Fibroblast of upper back skin (primary cell): Measurements from ENCODE around the gene EPSTI1.
"Not testable (repeated sequence)": the region's sequence is repeated elsewhere in the genome, so short reads cannot be mapped to it uniquely, and the experiment has no call there.

ENCODE experiments used
- DNase-seq: peaks from one replicate; pipeline ENCODE4 v3.0.0-alpha.2; 2013

EPSTI1 gene, protein sequence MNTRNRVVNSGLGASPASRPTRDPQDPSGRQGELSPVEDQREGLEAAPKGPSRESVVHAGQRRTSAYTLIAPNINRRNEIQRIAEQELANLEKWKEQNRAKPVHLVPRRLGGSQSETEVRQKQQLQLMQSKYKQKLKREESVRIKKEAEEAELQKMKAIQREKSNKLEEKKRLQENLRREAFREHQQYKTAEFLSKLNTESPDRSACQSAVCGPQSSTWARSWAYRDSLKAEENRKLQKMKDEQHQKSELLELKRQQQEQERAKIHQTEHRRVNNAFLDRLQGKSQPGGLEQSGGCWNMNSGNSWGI

DNA sequence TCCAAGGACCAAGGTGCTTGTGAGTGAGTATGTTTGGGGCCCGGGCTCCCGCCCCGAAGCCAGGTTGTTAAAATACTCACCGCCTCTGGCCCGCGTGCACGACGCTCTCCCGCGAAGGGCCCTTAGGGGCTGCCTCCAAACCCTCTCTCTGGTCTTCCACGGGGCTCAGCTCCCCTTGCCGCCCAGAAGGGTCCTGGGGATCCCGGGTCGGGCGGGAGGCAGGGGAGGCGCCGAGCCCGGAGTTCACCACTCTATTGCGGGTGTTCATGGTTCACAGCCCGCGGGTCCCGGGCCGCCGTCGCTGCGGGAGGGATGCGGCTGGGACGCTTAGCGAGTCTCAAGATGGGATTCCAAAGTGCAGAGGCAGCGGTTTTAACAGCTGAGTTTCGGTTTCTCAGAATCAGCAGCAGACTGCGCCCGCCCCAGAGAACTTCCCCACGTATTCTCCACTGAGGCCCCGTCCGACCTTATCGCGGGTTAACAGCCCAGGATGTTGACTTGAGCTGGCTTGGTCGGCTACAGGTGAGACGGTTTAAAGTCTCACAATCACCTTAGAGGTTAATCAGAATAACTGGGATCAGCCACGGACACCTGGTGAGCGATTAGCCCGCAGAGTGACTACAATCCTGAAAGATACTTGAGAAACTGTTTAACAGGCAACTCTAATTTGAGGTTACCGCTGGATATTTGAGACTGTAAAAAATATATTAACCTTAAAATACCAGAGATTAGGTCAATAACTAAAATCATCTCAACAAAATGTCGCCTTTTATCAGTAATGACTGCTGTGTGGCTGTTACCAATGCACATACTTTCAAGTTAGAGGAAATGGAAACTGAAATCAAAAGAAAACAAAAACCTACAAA lies at the start of gene EPSTI1:
TSS of gene EPSTI1 (minus strand) at position 344 of the 866 bp plus-strand sequence. CDS start at position 268, 76 bp downstream.
- DNase-seq: peak; percentile 75

DNA sequence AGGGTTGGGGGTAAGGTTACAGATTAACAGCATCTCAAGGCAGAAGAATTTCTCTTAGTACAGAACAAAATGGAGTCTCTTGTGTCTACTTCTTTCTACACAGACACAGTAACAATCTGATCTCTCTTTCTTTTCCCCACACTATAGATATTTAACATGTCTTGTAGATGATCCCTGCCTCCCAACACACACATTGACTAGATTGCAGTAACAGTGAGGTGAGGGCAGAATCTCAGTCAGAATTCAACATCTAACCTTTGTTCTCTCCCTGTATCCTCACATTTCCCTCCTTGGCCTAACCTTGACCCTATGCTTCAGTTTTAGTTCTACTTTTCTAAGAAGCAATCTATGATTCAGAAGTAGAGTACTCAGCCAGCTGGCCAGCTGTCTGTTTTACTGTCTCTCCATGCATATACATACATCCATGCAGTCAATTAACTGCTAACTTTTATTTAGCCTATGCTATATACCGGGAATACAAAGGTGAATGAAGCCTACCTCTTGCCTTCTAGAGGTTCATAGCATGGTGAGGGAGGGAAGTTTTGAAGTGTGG lies 49.4 kb upstream of the EPSTI1 start:
- no peak for DNase-seq

DNA sequence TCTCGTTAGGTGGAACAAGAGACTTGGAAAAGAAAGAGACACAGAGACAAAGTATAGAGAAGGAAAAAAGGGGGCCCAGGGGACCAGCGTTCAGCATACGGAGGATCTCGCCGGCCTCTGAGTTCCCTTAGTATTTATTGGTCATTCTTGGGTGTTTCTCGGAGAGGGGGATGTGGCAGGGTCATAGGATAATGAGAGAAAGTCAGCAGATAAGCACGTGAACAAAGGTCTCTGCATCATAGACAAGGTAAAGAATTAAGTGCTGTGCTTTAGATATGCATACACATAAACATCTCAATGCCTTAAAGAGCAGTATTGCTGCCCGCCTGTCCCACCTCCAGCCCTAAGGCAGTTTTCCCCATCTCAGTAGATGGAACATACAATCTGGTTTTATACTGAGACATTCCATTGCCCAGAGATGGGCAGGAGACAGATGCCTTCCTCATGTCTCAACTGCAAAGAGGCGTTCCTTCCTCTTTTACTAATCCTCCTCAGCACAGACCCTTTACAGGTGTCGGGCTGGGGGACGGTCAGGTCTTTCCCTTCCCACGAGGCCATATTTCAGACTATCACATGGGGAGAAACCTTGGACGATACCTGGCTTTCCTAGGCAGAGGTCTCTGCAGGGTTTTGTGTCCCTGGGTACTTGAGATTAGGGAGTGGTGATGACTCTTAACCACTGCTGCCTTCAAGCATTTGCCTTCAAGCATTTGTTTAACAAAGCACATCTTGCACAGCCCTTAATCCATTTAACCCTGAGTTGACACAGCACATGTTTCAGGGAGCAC lies 48.7 kb upstream of the EPSTI1 start:
- DNase-seq: not testable (repeated sequence)

DNA sequence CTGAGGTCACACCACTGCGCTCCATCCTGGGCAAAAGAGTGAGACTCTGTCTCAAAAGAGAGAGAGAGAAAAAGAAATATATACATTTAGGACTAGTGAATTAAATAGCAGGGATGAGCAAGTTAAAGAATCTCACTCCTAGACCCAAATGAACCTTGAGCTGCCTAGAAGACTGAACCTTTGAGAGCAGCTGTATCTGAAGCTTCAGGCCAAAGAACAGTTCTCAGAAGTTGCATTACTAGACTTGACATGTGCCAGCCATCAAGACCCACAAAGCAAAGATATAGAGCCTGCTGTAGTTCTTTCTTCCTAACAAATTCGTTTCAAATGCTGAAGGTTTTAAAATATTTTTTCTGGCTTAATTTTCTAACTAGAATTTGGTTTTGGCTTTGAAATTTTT lies 47.9 kb upstream of the EPSTI1 start:
- no peak for DNase-seq

DNA sequence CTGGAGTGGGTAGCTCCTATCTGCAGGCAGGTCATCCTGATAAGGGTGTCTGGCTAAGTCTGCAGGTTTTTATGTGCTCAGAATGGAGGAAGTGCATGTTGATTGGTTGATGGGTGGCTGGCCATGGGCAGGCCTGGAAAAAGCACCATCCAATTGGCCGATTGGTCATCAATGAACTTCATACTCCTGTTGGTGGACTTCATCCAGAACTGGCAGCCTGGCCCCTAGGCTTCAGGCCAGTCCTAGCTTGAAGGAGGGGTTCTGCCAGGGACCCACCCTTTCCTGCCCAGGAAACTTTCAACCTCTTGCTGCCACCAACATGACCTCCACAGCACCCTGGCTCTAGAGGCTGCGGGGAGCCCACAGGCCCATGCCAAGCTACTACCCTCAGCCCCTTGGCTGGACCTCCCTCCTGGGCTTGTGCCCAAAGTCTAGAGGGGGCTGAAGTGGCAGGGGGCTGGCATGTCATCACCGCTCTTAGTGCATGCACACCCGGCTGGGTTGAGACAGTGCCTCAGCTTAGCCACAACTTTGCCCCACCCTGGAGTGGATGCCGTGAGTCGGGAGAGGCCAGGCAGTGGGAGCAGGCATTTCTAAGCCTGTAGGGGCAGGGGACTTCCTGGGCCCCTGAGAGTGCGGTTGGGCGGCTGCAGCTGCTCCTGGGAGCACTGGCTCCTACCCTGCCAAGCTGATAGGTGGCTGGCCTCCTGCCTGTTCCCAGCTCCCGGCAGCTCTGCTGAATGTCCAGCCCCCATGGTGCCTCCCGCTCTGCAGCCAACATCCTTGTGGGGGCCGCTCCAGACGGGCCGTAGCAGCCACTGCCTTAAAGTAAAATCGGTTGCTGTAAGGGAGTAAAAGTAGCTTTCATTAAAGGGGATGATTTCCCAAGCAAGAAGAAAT lies 44.6 kb upstream of the EPSTI1 start:
- DNase-seq: no peak

DNA sequence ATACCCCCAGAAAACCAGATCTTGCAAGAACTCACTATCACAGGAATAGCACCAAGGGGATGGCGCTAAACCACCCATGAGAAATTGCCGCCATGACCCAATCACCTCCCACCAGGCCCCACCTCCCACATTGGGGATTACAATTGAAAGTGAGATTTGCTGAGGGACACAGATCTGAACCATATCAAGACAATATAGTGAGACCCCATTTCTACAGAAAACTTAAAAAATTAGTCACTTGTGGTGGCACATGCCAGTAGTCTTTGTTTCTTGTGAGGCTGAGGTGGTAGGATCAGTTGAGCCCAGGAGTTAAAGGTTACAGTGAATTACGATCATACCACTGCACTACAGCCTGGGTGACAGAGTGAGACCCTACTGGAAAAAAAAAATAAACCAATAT lies 41.0 kb upstream of the EPSTI1 start:
- DNase-seq: no peak

DNA sequence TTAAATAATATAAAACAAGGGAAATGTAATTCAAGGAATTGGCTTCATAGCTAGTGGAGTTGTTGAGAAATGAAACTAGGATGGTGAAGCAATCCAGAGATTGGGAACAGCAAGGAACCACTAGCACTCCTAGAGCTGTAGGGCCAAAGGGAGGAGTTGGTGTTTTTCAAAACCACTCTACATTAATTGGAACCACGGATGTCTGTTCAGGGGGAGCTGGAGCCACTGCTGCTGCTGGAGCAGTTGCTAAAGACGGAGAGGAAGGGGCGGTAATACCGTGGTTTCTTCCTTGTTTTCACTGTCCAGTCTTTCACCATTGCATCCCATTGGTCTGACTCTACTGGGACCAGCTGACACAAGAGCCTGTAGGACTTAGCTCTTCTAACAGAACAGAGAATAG lies 39.8 kb upstream of the EPSTI1 start:
- no peak for DNase-seq

DNA sequence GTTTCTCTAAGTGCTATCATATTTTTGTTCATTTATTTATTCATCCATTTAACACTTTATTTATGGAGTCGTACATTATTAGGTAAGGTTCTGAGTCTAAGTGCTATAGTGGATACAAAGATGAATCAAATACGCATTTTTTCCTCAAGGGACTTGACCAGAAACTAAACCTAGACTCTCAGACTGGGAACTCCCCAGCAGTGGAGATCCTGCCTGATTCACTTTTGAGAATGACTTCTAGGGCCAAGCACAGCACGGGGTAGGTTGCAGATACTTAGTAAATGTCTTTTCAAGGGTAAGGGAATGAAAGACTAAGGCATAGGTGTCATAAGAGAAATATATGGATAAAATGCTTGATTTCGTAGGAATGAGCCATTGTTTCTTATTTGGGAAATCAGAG lies 38.5 kb upstream of the EPSTI1 start:
- peak; percentile 56 for DNase-seq

DNA sequence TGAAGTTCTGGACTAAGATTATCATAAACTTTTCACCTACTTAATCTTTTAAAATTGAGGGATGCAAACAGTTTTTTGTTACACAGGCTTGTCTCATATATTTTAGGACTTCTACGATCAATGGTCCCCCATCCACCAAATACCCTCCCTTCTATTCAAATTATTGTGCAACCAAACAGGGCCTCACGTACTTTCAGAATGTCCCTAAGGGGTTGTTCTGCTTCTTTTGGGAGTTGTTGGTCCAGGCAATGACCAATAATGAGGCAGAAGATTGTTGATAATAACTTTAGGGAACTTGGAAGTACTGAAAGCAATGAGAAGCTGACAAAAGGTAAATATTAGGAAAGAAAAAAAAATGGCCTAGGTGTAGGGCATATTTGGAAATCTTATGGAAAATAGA lies 34.2 kb upstream of the EPSTI1 start:
- no peak for DNase-seq

DNA sequence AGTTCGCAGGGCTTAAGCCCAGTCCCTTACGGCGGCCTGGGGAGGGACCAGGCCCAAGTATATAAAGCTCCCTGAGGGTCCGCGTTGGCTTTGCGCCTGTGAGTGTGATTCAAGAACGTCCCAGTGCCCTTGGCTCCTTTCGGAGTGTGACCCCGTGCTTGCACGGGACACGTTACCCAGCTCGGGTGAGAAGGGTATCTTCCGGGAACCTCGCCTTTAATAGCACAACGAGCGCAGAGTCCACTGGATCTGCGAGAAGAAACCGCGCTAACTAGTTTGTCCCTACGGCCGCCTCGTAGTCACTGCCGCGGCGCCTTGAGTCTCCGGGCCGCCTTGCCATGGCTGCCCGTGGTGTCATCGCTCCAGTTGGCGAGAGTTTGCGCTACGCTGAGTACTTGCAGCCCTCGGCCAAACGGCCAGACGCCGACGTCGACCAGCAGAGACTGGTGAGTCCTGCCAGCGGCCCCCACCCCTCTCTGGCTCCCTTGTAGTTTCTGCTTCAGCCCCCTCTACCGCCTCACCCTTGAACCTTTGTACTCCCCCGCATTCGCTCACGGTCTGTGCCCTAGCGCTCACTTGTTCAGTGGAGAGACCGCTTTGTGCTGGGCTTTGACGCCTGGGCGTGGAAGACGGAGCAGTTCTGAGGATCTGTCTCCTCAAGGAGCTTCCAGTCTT lies 31.4 kb upstream of the EPSTI1 start, which contains the start of gene DNAJC15:
TSS of gene DNAJC15 (plus strand) at position 298 of the 675 bp plus-strand sequence. CDS start at position 339, 41 bp downstream.
- peak; percentile 83 for DNase-seq

DNA sequence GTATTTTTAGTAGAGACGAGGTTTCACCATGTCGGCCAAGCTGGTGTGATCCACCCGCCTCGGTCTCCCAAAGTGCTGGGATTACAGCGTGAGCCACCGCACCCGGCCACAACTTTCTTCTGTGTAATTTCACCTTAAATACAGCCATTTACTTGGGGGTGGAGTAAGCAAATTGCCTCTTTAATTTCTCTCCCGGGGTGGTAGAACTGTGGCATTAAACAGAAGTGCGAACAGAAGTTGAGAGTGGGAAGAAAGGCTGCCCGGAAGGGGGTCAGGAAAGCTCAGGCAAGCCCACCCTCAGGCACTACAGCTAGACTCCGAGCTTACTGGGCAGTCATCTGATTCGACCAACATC lies 30.9 kb upstream of the EPSTI1 start:
- no peak for DNase-seq

DNA sequence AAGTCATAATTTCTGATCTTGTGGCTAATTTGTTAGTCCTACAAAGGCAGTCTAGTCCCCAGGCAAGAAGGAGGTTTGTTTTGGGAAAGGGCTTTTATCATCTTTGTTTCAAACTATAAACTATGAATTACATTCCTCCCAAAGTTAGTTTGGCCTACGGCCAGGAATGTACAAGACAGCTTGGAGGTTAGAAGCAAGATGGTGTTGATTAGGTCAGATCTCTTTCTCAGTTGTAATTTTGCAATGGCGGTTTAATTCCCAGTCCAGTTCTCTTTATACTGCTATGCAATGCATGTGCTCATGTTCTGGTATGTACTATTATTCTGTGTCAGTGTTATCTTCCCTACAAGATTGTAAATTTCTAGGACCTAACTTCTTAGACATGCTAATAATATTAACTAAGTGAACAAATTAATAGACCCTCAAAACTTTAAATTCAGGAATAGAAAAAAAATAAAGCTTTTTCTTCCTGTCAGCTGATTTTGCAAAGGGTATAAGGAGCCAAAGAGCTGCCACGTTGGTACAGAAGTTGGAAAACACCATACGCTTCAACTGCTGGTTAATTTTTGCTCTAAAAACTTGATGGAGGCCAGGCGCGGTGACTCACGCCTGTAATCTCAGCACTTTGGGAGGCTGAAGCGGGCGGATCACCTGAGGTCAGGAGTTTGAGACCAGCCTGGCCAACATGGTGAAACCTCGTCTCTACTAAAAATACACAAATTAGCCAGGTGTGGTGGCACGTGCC lies 30.1 kb upstream of the EPSTI1 start:
- DNase-seq: peak; percentile 84

DNA sequence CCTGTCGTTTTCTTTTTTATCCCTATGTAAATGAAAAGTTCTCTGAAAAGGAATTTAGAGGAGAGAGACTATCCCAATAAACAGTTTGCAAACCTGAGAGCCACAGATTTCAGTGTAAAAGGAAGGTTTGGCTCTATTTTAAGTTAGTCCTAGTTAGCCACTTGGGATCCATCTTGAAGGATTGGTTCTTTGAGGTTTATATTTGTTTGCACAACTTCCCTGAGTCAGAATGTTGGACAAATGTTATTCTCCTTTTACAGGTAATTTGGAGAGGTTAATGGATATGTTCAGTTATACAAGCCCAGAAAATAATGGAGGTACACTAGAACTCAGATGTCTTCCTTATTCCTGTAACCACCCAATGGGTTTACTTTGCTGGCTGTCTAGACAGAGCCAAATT lies 28.8 kb upstream of the EPSTI1 start:
- no peak for DNase-seq

DNA sequence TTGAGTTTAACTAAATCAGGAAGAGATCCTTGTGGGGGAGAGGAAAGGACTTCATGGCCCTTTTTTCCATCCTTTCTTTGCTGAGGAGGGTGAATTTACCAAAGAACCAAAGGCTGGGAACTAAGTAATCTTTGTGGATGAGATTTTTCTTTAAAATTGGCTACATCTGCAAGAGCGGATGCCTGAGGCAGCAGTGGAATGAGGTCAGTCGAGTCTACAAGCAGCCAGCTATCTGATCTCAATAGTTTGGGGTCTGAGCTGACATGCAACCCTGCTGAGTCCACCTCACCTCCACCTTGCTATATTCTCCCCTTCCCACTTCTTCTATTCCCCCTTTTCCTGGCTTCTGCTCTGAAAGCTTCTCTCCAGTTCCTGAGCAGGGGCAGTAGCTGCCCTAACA lies 27.8 kb upstream of the EPSTI1 start:
- DNase-seq: peak; percentile 48

DNA sequence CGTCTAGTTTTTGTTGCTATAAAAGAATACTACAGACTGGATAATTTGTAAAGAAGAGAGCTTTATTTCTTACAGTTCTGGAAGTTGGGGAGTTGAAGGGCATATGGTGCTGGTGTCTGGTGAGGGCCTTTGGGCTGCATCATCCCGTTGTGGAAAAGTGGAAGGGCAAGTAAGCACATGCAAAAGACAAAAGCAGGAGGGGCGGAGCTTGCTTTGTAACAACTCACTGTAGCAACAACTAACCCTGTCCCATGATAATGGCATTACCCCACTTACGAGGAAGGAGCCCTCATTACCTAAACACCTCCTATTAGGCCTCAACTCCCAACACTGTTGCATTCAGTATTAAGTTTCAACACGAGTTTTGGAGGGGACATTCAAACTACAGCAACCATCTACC lies 24.2 kb upstream of the EPSTI1 start:
- no peak for DNase-seq

DNA sequence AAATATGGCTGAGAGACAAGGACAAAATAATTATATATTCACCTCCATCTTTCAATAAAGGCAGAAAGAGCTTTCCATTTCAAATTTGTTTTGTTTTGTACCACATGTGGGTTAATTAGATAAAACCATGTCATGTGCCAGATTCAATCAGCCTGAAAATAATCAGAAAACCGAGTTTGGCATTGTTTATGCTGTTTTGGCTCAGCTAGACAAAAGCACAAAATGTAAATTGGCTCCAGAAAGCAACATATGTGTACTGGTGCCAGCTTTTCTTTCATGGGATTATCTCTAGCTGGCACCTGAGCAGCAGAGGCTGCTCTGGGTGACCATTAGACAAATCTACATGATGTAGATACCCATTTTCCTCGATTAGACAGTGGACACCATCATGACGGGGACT lies 22.1 kb upstream of the EPSTI1 start:
- no peak for DNase-seq

DNA sequence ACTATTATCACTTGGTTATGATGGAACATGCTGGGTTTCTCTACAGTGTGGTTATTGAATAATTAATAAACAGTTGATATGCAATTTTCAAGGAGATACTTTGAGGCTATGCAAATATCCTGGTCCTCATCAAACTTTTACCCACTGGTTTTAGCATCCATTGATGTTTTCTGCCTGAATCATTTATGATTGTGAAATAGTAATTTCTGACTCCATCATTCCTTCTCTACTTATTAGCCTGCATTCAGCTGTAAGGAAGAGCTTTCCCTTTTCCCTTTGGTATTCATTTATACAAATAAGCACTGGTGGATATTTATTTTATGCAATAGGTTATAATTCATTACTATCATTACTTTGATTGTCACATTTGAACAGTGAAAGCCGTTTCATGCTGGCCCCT lies 17.5 kb upstream of the EPSTI1 start:
- DNase-seq: peak; percentile 66

DNA sequence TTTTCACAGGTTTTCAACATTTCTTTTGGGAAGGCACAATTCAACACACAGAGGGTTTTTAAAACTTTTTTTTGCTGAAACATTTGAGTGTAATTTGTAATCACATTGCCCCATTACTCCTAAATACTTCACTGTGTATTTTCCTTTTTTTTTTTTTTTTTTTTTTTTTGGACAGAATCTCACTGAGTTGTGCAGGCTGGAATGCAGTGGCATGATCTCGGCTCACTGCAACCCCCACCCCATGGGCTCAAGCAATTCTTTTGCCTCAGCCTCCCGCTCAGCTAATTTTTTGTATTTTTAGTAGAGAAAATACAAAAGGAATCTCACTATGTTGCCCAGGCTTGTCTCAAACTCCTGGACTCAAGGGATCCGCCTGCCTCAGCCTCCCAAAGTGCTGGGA lies 16.6 kb upstream of the EPSTI1 start:
- peak; percentile 69 for DNase-seq

DNA sequence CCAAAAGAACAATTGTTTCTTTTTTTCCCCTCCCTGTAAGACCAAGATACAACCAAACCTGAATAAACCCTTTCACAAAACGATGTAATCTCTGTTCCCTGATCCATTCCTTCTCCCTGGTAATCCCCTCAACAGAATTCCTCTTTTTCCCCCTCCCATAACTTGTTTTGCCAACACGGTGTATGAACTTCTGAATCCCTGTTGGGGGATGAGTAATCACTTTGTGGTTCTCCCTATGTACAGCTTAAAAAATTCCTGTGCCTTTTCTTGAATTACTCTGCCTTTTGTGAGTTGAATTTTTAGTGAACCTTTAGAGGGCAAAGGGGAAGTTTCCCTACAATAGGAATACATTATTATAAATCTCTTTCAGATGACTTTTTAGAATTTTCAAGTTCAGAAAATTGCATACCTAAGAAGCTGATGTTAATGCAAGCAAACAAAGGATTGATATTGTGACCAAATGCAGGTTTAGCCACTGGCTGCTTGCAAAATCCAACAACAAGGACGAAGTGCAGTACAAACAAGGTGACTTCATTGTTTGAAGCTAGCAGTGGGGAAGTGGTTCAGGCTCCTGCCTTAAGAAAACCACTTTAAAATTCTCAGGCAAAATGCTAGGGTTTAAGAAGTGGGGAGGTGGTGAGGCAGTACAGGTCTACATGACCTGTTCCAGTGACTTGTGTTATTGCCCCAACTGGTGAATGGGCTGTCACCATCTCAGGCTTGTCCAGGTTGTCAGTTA lies 15.0 kb upstream of the EPSTI1 start:
- DNase-seq: peak; percentile 86
